ENCODE data around the gene ARL13B.

DNA sequence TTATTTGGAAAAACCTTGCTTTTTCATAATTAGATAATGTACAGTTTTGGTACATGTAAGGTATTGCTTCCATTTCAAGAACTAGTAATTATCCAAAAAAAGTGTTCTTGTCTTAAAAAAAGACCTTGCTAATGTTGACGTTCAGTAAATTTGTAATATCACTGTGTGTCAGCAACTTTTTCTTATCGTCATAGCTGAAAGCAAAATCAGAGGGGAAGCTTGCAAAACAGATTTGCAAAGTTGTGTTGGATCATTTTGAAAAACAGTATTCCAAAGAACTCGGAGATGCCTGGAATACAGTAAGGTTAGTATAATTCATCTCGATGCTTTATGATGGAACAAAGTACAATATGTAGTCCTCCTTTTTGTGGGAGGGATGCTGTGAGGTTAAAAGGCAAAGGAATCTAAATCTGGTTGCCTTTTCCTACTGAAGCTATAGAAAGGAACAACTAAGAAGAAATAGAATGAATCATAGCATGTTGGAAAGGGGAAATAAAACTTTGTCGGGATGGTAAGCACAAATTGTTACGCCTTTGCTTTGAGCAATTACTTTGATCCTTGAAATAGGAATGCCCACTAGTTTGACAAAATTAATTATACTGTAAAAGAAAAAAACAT is 84.4 kb downstream of the ARL13B start:
- TF ChIP-seq, protein P1, sequence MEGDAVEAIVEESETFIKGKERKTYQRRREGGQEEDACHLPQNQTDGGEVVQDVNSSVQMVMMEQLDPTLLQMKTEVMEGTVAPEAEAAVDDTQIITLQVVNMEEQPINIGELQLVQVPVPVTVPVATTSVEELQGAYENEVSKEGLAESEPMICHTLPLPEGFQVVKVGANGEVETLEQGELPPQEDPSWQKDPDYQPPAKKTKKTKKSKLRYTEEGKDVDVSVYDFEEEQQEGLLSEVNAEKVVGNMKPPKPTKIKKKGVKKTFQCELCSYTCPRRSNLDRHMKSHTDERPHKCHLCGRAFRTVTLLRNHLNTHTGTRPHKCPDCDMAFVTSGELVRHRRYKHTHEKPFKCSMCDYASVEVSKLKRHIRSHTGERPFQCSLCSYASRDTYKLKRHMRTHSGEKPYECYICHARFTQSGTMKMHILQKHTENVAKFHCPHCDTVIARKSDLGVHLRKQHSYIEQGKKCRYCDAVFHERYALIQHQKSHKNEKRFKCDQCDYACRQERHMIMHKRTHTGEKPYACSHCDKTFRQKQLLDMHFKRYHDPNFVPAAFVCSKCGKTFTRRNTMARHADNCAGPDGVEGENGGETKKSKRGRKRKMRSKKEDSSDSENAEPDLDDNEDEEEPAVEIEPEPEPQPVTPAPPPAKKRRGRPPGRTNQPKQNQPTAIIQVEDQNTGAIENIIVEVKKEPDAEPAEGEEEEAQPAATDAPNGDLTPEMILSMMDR (IDR thresholded peaks at IDR 0.05; ENCODE audit: low read length) = no peak
- TF ChIP-seq EZH2 (optimal IDR thresholded peaks at IDR 0.05; ENCODE audit: low read depth, low read length) = no peak
- TF ChIP-seq EZH2phosphoT487 (IDR thresholded peaks at IDR 0.05; ENCODE audit: low read length) = no peak
